HG03066 (cell line): ENCODE results near the gene VPS25.
"Not testable (repeated sequence)": the region's sequence is repeated elsewhere in the genome, so short reads cannot be mapped to it uniquely, and the experiment has no call there.

ENCODE experiments used
- ATAC-seq: cut with Tn5 transposase; IDR thresholded peaks from one replicate; pipeline ENCODE4 v1.9.1; 2021; ENCODE audit warnings: low read depth; ENCODE audit not compliant: unreplicated experiment

VPS25 gene

DNA sequence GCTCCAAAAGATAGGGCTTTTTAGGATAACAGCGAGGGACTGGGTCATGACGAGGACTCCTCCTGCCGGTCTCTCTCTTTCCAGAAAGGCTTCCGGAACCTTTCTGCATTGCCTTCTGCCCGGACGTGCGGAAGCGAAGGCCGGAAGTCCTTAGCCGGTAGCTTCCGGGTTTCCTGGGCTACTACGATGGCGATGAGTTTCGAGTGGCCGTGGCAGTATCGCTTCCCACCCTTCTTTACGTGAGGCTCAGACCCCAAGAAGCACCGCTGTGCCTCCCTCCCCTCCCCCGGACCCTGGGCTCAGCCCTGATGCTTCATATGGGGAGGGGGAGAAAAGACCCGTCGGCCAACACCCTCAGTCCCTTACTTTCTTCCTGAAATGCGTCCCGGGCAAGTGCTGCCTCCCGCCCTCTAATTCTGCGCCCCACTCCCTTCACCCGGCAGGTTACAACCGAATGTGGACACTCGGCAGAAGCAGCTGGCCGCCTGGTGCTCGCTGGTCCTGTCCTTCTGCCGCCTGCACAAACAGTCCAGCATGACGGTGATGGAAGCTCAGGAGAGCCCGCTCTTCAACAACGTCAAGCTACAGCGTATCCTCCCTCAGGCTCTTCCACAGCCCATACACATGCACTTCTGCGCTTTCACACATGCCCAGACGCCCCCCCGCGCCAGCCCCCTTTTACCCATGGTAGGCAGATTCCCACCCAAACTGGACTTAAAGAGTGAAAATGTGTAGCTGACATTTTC lies at the start of gene VPS25:
Gene VPS25, plus strand, starts transcription at position 160 of the 746 bp plus-strand sequence. Its CDS starts 27 bp downstream, at position 187.
- ATAC-seq: peak; percentile 68

GRCh38 chr17:42723636-42724035 lies 49.6 kb upstream of the VPS25 start:
- ATAC-seq: no peak

DNA sequence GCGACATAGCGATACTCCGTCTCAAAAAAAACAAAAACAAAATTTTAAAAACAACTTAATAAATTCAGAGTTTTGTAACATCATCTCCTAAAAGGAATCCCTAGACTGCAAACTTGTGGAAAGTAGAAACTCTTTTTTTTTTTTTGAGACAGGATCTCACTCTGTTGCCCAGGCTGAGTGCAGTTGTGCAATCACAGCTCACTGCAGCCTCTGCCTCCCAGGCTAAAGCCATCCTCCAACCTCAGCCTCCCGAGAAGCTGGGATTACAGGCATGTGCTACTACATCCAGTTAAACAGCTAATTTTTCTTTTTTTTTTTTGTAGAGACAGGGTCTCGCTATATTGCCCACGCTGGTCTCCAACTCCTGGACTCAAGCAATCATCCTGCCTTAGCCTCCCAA lies 48.1 kb upstream of the VPS25 start:
- ATAC-seq: no peak

GRCh38 chr17:42740699-42741098 lies 32.5 kb upstream of the VPS25 start:
- ATAC-seq: no peak

GRCh38 chr17:42742916-42743315 lies 30.3 kb upstream of the VPS25 start:
- not testable (repeated sequence) for ATAC-seq

DNA sequence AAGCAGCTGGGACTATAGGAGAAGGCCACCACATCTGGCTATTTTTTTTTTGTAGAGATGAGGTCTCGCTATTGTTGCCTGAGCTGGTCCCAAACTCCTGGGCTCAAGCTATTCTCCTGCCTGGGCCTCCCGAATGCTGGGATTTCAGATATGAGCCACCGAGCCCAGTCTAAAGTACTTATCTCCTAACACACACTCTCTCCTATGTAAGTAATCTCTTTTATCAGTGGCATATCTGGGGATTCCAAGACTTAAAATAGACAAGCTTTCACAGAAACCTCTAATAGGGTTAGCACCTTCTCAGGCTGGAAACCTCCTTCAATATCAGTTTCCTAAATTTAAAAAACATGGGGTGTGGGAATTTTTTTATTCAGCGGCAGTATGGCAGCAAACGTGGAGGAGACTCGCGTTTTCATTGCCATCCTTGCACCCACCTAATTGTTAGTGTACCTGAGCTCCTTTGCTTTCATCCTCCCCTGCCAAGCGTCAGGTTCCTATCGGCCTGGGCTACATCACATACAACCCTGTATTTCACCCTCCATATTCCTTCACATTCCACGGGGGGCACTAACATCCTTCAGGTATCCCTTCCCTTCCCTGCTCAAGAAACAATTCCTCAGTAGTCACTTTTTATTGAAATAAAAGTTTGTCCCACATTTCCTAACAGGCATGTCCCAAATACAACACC lies 29.5 kb upstream of the VPS25 start:
- no peak for ATAC-seq

- peak; percentile 47 for ATAC-seq
Observed at GRCh38 chr17:42744283-42744805, 28.9 kb upstream of the VPS25 start.

DNA sequence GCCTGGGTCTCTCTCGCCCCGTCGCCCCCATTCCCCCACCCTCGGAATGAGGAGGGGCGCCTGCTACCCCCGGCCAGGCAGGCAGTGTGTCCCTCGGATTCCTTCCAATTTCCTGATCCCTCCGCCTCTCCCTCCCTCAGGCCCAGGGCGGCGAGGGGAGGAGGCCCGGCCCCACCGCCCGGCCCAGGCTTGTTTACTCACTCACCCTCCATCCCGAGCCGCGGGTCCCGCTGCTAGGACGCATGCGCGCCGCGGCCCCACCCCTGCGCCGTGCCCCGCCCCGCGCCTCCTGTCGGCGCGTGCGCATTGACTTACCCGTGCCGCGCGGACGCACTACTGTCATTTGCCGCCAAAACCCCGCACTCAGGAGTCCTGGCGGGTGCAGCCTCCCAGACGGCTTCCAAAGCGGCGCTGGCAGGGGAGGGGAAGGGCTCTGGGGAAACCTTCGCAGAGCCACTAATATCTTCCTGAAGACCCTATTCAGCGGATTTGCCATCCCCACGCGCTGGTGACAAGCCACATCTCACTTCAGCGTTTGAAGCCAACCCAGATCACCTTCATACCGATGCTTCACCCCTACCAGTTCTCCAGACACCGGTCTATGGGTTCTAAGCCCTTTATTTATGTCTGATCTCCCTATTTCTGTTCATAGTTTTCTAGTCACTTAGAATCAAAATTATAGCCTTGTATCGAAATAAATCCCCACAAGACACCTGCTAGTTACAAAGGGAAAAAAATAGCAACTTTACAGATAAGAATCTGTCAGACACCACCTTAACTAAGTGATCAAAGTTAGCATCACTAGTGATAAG lies 28.2 kb upstream of the VPS25 start, which contains the start of gene EZH1:
Gene EZH1, minus strand, starts transcription at position 235 of the 812 bp plus-strand sequence. CDS start 16,099 bp downstream, outside the sequence.
- ATAC-seq: peak; percentile 73

- no peak for ATAC-seq
Observed at GRCh38 chr17:42748202-42748907, 24.9 kb upstream of the VPS25 start.

DNA sequence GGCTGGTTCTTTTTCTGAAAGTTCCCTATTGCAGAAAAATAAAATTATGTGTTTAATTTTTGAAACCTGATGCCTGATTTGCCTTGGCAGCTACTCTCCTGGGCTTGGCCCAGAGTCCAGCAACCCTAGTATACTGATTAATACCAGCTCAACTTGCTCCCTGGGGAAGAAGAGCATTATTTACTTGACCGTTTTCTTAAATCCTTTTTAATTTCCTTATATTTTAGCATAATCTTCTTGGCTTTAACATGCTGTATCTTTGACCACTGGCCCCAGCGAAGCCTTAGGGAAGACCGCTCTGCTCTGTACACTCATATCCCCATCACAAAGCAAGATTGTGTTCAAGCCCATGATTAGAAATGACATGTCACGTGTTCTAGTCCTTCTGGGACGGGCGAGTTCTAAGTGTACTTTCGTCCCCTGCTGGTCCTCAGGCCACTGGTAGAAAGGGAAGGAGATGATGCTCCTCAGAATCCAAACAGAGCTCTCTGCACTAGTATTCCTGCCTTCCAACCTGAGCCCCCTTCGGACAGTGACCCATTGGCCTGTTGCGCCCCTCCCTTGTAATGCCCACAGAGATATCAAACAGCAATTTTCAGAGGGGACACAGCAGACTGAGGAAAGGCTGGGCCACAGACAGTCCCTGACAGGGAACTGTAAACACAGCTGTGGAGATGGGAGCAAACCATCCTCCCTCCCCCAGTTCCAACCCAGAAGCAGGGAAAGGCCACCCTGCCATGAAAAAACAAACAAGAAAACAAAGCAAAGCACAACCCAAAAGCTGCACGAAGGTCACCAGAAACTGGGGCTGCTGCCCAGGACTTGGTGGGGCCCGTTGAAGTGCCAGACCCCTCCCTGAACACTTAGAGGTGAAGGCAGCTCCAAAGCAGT lies 24.1 kb upstream of the VPS25 start:
- ATAC-seq: no peak

- no peak for ATAC-seq
Observed at GRCh38 chr17:42750739-42751344, 22.4 kb upstream of the VPS25 start.

GRCh38 chr17:42751628-42752027 lies 21.6 kb upstream of the VPS25 start:
- ATAC-seq: no peak

DNA sequence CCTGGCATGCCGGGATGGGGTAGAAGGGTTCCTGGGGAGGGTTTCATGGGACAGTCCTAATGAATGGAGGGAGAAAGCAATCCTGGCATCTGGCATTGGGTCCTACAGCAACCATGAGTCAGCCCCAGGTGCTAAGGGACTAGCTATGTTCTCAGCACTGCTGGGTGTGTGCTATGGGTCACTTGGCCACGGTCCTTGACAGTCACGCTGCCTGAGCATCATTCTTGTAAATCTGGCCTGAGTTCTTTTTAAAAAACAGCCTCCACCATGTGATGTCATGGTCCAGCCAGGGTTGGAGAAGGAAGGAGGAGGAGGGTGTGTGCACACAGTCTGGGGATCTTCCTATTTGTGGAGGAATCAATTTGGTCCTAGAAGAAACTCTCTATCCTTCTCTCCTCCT lies 18.5 kb upstream of the VPS25 start:
- ATAC-seq: no peak

DNA sequence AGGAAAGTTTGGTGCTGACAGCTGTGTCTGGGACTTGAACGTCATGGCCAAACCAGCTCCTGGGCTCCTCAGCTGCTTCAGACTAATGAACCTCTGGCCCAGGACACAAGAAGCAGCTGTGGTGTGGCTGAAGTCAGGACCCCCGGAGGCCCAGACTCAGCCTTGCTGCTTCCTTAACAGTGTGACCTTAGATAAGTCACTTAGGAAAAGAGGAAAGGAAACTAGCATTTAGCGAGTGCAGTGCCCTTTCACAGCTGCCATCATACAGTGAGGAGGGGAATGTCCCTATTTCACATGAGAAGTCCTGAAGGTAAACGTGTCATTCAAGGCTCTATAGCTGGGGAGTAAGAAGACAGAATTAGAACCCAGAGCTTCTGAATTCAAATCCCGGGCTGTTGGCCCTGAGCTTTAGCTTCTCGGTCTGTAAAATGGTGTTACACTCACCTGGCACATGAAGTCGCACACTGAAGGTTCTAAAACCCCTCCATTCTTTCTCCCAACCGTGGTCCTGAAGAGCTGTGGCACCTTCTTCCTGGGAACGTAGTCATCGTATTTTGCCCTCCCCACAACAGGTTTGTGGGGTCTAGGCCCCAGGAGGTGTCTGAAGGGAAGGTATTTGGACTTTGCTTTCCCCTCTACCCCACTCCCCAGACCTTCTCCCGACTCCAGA lies 13.1 kb upstream of the VPS25 start:
- ATAC-seq: no peak

DNA sequence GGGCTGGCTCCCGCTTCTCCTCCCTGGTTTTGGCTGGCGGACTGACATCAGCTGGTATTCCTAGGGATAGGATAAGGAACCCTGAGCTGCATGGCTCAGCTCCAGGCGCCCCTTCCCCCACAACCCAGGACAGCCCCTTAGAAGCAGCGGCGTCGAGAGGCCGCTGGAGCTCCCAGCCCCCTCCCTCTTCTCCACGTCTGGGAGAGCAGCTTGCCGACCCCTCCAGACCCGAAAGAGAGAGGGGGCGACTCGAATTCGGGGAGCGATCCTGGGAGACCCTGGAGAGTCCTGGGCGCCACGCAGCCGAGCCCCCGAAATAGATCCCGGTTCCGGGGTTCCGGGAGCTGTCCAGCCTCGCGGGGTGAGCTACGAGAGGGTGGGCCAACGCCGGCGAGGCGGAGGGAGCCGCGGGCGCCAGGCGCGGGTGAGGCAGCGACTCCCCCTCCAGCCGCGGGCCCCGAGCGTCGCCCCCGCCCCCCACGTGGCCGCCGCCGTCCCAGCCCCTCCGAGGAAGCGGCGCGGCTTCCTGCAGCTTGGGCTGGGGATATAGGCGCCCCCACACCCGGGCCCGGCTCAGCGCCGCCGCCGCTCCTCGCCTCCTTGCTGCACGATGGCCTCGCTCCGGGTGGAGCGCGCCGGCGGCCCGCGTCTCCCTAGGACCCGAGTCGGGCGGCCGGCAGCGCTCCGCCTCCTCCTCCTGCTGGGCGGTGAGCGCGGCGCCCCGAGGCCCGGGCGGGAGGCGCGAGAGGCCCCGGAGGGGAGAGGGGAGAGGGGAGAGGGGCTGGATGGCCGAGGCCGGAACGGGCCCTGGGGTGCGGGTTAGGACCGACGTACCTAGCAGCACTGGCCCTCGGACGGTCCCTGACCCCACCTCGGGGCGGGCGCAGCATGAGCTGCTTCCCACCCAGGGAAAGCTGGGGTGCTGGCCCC lies 12.3 kb upstream of the VPS25 start, which contains the start of gene RAMP2:
Gene RAMP2, plus strand, starts transcription at position 576 of the 930 bp plus-strand sequence. Its CDS starts 35 bp downstream, at position 611.
- ATAC-seq: no peak

DNA sequence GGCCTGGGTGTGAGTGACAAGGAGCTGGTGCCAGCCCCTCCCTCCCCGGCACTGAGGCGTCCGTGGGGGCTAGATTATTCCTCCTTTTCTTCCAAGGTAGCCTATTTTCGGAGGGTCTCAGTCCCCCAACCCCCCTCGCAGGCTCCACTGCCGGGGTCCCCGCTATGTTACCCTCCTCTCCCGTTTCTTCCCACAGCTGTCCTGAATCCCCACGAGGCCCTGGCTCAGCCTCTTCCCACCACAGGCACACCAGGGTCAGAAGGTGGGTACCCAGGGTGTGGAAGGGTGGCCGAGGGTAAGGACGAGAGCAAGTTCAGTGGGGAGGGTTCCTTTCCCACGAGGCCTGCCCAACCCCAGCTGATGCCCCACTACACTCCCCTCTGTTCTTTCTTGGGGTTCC lies 11.6 kb upstream of the VPS25 start:
- no peak for ATAC-seq

DNA sequence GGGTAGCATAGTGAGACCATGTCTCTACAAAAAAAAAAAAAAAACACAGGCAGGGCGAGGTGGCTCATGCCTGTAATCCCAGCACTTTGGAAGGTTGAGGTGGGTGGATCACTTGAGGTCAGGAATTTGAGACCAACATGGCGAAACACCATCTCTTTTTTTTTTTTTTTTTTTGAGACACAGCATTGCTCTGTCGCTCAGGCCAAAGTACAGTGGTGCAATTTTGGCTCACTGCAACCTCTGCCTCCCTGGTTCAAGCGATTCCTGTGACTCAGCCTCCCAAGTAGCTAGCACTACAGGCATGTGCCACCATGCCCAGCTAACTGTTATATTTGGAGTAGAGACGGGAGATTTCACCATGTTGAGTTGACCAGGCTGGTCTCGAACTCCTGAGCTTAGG lies 7.1 kb upstream of the VPS25 start:
- ATAC-seq: no peak
